Measurements from ENCODE around the gene REXO4.

REXO4 gene

GRCh38 chr9:133367221-133367620 is 50.6 kb downstream of the REXO4 start:
- no peak for DNase-seq (ENCODE audit: low read depth)

- DNase-seq (ENCODE audit: low read depth), result no peak
Observed at GRCh38 chr9:133366435-133366834, 51.4 kb downstream of the REXO4 start.

GRCh38 chr9:133362359-133363044 is 55.3 kb downstream of the REXO4 start:
- no peak for DNase-seq (ENCODE audit: low read depth)

- no peak for DNase-seq (ENCODE audit: low read depth)
Observed at GRCh38 chr9:133361507-133362092, 56.2 kb downstream of the REXO4 start.

- DNase-seq (ENCODE audit: low read depth), result no peak
Observed at GRCh38 chr9:133360400-133361393, 57.1 kb downstream of the REXO4 start.

- no peak for DNase-seq (ENCODE audit: low read depth)
Observed at GRCh38 chr9:133359399-133360175, 58.2 kb downstream of the REXO4 start.

- DNase-seq (ENCODE audit: low read depth), result no peak
Observed at GRCh38 chr9:133357656-133358055, 60.2 kb downstream of the REXO4 start.

- DNase-seq (ENCODE audit: low read depth), result no peak
Observed at GRCh38 chr9:133356391-133357091, 61.3 kb downstream of the REXO4 start, which contains the start of the genes SURF1 and SURF2. Gene SURF1, minus strand, starts transcription at chr9:133356487. Its CDS starts 34 bp downstream, at chr9:133356453. Gene SURF2, plus strand, starts transcription at chr9:133356550. Its CDS starts 43 bp downstream, at chr9:133356593.

All from CMK (cell line).